HT1080 (cell line): ENCODE results near the gene AKAP8. TPM values are rescaled to one million over a fixed set of nuclear protein-coding genes. Genes with fewer than 3 reads are reported as not detected.
"Not testable (repeated sequence)": the region's sequence is repeated elsewhere in the genome, so short reads cannot be mapped to it uniquely, and the experiment has no call there.

ENCODE experiments used
- DNase-seq: peaks from one replicate; pipeline ENCODE4 v3.0.0-alpha.2; 2015; ENCODE audit warnings: low read depth
- total RNA-seq: library from RNA; depleted of rRNA; stranded (reverse); fragments of >200 nt; shearing (Covaris generic); gene quantifications from 2 replicates; pipeline ENCODE4 v1.2.3, GENCODE V29; 2014

AKAP8 gene
- total RNA-seq, 1 experiment from 2014 or later, result 30.8 TPM

DNA sequence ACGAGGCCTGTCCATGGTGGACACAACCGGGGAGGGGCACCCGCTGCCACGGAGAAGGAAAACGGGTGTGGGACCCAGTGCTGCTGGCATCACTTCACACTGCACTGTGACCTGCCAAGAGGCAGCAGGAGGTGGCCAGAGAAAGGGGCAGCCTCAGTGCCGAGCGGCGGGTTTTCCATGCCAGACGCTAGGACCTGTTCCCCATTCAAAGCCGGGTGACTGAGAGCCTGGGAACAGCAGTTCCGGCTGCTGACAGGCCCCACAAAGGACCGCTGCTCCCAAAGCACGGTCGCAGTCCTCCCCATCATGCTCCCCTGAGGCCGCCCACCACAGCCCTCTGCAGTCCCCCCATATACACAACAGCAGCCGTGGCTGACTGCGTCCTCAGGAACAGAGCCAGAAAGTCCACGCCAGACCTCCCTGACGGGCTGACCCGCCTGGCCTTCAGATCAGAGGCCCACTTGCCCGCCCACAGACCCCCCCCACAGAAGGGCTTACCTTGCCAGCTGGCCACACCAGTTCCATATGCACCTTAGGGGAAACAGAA is 5.4 kb downstream of the AKAP8 start:
- DNase-seq, result no peak

DNA sequence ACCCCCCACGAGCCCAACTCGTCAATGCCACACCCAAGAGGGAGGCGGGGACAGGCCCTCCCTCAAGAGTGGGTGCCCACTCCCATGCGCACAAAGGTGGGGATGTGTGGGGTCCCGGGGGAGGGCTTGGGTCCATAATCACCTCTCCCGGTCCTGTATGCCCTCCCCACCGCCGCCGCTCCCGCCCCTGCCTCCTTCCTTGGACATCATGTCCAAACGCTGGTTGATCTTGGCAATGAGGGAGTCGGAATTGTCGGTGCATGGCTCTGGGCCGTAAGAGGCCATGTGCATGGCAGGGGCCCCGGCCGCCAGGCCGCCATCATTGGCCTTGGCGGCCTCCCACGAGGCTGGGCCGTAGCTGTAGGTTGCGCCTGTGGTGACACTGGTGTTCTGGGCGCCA is 5.9 kb downstream of the AKAP8 start:
- DNase-seq, result no peak

DNA sequence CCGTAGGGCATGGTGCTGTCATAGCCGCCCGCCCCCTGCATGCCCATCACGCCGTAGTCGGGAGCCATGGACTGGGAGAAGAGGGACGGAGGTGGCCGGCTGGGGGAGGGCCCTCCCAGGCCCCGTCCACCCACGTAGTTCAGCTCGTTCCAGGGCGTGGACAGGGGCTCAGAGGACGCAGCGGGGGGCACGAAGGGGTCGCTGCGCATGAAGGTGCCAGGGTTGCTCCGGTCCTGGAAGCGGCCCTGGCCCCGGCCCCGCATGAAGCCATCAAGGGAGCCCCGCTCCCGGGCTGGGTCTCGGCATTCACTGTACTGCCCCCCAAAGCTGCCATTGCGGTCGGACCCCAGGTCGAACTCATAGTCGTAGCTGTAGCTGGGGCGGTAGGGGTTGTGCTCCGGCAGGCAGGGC is 6.7 kb downstream of the AKAP8 start:
- DNase-seq, result no peak

DNA sequence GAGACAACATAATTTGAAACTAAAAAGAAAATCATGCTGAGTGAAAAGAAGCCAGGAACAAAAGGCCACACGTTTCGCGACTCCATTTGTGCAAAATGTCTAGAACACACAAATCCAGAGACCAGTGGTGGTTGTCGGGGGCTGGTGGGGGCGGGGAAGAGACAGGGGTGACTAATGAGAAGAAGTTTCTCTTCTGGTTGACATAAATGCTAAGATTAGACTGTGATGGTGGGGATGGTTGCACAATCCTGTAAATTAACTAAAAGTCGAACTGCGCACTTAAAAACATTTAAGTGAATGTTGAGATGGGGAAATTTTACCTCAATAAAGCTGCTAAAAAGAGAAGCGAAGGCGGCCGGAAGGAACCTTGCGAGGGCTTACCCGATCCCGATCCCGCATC is 7.1 kb downstream of the AKAP8 start:
- DNase-seq, result no peak

DNA sequence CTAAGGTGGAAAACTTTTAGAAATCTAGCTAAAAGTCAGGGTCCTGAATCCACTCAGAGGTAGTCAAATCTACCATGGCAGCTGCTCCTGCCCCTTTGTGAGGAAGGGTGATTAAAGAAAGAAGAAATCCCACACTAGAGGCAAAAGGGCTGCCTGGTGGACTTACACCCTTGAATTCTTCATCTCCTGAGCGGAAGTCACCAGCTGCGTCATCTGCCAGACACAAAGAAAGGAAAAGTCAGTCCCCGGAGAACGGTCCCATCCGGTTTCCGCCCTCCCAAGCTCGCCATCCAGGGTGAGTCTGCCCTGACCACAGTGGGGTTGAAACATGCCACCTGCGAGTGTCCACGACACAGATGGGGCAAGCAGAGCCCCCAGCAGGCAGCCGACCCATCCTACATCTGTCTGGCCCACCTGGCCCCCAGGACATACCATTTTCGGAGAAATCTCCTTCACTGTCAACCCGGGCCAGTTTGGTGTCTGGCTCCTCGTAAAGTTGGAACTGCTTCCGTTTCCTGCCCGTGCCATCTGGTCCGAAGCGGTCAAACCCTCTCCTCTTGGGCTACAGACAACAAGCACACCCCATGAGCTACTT is 7.7 kb downstream of the AKAP8 start:
- DNase-seq, result no peak

DNA sequence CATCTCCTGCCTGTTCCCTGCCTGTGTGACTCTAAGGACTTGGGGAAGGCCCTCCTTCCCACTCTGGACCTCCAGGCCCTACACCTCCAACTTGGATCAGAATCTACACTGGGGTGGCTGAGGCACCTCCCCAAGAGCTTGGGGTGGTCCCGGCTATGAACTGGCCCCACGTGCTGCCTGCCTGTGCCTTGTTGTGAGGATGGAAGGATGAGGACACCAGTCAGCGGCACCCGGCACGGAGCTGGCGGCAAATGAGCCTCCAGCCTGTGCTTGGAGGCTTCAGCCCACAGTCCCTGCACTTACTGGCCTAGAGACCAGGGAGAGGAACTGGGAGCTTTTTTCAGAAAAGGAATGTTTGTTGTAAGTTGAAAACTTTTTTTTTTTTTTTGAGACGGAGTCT is 8.5 kb downstream of the AKAP8 start:
- DNase-seq, result no peak

DNA sequence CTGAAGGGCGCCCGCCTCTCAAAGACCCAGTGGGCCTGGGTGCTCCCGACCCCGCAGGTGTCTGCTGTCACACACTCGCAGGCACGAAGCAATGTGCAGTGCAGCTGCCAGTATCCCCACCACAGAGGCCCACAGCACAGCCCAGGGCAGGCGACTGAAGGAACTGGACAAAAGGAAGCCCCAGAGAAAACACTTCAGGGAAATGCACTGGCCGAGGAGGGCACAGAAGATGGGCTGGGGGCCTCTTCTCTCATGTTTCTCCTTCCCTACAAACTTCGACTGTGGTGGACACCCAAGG is 10.0 kb downstream of the AKAP8 start:
- no peak for DNase-seq

DNA sequence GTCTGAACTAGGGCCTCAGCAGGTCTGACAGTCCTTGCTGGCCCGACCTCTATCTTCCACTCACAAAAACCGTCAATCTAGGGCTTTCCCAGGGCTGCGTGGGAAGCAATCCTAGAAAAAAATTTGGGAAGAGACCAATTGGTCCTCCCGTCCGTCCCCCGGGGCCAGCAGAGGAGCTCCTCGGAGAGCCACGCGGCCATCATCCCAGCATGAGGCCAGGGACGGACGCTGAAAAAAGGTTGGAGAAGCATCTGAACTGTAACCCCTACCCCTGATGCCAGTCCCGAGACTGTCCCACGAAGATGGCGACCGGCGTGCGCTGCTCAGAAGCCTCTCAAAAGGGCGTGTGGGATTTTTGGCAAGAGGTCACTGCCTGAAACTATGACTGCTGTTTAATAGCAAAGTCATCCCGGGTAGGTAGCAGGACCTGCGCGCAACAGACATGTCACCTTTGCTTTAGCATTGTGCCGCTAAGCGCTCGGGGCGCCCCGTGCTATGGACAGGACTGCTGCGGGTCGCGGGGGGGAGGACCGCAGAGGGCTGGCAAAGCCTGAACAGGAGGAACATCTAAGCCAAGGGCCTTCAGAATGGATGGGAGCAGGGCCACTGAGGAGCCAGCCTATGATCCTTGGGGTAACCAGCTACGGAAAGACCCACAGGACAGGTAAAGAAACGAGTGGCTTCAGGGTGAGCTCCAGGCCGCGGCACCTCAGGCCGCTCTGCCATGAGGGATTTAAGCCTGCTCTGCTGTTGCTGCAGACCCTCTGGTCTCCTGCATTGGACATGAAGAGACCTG is 10.6 kb downstream of the AKAP8 start:
- no peak for DNase-seq

DNA sequence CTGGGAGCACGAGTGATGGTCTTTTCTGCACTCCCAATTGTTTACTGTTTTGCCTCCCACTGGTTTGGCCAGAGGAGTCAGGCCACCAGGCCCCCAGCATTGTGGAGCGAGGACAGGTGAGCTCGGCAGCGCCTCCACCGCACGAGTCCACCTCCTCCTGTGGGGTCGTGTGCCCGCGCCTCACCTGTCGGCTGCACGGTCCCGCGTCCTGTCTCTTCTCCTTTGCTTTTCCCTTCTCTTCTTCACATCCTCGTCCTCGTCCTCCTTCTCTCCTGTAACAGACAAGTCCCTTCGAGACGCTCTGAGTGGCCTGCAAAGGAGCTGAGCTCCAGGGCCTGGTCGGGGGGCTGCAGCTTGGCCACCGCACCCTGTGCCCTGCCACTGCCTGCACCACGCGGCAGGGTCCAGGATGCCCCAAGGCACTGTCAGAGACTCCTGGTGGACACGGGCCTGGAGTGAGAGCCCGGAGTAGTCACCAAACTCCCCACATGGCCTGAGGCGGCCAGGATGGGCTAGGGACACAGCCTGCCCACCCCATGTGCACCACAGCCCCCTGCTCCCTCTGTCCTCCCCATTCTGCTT is 11.4 kb downstream of the AKAP8 start:
- no peak for DNase-seq

DNA sequence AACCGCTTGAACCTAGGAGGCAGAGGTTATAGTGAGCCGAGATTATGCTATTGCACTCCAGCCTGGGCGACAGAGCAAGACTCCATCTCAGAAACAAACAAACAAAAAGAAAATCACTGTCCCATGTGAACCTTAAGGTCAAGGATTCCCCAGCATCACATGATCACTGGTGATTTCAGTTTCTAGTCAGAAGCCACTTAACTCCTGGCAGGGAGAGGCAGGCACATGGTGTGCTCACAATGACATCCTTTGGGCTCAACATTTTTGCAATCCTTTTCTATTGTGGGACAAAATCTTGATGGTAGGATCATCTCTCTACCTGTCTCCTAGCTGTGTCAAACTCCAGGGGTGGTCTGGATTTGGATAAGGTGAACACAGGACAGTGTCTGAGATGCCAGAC is 12.1 kb downstream of the AKAP8 start:
- DNase-seq, result no peak

DNA sequence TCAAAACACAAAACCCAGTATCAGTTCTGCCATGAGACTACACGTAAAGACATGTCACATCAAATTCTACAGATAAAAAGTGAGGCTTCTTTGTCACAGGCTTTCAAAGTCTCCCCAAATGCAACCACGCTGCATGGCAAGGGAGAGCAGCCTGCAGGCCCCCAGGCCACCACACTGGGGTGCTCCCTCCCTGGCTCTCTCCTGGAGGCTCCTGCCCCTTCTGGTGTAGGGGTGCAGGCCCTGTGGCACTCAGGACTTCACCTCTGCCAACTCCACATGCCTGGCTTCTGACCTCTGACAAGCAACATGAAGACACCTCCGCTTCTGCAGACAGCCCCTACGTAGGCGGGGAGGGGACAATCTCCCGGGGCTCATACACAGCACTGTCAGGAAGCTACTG is 14.3 kb downstream of the AKAP8 start:
- DNase-seq, result no peak

DNA sequence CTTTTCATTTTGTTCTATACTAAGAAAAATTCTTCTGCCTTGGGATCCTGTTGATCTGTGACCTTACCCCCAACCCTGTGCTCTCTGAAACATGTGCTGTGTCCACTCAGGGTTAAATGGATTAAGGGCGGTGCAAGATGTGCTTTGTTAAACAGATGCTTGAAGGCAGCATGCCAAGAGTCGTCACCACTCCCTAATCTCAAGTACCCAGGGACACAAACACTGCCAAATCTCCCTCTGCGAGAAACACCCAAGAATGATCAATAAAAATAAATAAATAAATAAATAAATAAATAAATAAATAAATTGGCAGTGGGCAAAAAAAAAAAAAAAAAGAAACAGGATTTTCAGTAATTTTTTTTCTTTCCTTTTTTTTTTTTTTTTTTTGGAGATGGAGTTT is 15.8 kb downstream of the AKAP8 start:
- DNase-seq, result not testable (repeated sequence)

DNA sequence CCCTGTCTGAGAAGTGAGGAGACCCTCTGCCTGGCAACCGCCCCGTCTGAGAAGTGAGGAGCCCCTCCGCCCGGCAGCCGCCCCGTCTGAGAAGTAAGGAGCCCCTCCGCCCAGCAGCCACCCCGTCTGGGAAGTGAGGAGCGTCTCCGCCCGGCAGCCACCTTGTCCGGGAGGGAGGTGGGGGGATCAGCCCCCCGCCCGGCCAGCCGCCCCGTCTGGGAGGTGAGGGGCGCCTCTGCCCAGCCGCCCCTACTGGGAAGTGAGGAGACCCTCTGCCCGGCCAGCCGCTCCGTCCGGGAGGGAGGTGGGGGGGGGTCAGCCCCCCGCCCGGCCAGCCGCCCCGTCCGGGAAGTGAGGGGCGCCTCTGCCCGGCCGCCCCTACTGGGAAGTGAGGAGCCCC is 16.5 kb downstream of the AKAP8 start:
- not testable (repeated sequence) for DNase-seq

DNA sequence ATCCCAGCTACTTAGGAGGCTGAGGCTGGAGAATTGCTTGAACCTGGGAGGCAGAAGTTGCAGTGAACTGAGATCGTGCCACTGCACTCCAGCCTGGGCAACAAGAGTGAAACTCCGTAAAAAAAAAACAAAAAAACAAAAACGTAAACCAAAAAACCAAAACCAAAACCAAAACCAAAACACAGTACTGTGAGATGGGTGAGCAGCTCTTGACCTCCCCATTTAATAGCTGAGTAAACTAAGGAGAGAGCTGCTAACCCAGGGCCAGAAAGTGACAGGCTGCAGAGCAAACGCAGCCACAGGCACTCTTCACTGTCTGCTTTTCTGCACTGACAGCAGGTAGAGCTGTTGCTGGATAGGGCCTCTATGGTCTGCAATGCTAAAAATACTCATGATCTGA is 19.6 kb downstream of the AKAP8 start:
- not testable (repeated sequence) for DNase-seq

DNA sequence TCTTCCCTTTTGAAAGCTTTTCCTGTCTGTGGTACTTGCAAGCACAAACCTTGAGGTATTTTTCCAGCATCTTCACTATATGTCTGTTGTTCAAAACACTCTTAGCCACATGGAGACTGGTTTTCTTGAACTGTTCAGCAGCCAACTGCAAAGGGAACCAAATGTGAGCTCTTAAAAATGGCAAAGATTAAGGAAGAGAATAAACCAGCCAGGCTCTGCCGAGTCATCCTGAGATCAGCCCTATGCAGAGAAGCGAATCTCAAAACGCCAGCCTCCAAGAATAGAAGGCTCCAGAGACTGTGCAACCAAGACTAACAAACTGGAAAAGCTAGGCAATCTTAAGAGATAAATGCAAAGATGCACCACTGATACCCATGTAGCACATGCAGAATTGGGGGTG is 20.7 kb downstream of the AKAP8 start:
- DNase-seq, result no peak

DNA sequence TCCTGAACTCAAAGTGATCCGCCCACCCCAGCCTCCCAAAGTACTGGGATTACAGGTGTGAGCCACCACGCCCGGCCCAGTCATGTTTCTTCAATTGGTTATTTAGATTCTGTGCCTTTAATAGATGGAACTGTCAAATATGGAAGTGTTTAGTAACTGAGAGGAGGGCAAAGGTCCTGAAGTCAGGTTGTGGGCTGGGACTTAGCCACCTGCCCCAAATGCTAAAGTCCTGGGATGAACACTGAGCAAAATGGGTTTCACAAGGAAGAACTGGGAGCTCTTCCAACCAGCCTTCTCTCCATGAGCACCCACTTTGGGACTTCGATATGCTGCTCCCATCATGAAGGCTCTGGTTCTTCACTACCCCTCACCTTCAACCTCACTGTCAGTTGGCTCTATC is 21.7 kb downstream of the AKAP8 start:
- no peak for DNase-seq

DNA sequence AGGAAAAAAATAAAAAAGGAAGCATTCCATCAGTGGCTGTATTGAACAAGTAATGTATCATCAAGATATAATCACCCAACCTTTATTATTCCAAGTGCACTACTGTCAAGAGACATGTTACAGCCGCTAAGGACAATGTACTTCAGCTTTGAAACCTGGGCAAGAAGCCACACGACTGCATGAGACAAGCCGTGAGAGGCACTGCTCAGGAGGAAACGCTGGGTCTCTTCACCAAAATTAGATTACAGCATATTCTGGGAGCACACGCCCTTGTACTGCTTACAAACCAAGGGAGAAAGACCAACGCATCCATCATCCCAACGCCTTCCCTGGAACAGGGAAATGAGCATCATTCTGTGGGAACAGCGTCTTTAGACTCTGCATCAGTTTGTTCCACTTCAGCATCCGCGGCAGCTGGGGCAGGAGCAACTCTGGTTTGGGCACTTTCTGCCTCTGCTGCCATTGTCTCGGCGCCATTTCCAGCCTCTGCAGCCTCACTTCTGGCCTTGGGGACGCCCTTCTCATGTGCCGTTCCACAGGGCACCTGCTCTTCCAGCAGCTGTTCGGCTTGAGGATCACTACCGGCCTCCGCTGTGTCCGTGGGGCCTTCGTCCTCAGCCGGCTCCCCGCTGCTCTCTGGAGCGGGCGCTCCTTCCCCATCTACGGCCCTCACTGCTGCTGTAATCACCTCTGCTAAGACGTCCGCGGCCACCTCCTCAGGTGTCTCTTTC is 24.9 kb downstream of the AKAP8 start:
- DNase-seq, result no peak

DNA sequence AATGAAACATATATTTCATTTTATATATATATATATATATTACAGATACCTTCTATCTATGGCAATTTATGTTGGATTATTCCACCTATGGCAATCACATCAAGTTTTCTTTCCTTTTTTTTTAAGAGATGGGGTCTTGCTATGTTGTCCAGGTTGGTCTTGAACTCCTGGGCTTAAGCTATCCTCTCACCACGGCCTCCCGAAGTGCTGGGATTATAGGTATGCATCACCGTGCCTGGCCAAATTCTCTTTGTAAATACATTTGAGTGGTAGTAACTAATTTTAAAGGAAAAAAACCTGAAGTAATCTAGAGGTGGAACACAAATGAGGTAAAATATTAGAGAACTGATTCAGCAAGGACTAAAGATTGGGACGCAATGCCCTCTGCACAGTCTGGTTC is 25.7 kb downstream of the AKAP8 start:
- DNase-seq, result no peak

DNA sequence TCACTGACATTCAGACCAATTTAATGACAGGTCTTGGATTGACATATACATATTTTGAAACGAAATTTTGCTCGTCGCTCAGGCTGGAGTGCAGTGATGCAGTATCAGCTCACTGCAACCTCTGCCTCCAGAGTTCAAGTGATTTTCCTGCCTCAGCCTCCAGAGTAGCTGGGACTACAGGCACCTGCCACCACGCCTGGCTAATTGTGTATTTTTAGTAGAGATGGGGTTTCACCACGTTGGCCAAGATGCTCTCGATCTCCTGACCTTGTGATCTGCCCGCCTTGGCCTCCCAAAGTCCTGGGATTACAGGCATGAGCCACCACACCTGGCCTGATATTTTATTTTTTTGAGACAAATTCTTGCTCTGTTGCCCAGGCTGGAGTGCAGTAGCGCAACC is 27.1 kb downstream of the AKAP8 start:
- not testable (repeated sequence) for DNase-seq

DNA sequence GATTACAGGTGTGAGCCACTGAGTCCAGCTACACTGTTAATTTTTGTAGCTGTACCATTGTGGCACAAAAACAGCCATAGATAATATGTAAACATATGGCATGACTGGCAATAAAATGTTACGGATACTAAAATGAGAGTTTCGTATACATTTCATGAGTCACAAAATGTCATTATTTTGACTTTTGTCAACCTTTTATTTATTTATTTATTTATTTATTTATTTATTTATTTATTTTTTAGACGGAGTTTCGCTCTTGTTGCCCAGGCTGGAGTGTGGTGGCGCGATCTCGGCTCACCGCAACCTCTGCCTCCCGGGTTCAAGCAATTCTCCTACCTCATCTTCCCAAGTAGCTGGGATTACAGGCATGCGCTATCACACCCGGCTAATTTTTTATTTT is 38.3 kb downstream of the AKAP8 start:
- DNase-seq, result not testable (repeated sequence)

DNA sequence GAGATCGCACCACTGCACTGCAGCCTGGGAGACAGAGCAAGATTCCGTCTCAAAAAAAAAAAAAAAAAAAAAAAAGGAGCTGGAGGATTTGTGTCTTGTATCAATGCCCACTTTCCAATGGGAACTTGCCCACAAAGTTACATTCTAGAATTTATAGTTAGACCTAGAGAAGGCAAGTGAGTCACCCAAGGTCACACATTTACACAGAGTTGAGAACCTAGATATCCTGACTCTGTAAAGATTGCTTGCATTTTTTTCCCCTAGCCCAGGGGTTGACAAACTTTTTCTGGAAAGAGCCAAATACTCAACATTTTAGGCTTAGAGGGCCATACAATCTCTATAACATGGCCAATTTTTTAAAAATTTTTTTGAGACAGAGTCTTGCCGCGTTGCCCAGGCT is 39.5 kb downstream of the AKAP8 start:
- DNase-seq, result no peak

DNA sequence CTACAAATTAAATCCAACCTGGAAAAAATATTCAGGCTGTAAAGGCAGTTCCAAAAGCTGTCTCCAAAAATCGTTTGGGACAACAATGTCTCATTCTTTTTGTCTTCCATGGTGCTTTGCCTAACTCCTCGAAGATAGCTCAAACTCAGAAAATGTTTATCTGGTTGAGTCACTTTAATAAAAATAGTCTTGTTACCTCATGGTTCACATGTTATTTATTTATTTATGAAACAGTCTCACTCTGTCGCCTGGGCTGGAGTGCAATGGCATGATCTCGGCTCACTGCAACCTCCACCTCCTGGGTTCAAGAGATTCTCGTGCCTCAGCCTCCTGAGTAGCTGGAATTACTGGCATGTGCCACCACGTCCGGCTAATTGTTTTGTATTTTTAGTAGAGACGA is 42.4 kb downstream of the AKAP8 start:
- DNase-seq, result no peak
